GM18517 (cell line): Measurements from ENCODE around the gene ABLIM1.

Experiments
- ATAC-seq: cut with Tn5 transposase; IDR thresholded peaks from one replicate; pipeline ENCODE4 v1.9.1; 2021; ENCODE audit warnings: mild to moderate bottlenecking, moderate library complexity; ENCODE audit not compliant: unreplicated experiment

ABLIM1 gene

DNA sequence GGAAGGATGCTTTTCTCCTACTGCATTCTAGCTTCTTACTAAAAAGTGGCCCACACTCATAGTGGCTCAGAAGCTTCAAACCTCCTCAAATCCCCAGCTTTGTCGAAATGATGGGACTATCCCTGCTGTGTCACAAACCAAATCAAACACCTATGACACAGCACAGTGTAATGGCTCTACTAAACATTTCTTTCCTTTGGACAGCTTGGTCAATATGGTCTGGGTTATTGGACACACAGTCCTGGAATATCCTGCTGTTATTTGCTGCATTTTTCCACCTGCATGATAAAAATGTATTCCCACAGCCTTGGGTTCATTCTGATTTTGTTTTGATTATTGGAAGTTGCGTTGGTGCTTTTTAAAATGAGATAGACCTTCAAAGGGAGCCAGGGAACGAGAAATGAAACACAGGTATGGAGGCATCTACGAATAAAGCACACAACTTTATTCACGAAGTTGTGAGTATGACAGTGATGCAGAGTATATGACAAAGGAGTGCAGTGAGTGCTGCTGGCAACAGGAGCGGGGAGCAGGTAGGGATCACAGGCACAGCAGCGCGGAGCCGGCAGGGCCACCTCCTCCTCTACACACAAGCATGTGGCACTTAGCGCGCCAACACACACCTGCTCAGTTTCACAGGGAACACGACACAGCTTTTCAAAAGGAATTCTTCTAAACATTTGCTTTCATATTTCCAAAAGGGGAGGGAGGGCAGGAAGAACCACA, 227.2 kb downstream of the ABLIM1 start:
- ATAC-seq = no peak

DNA sequence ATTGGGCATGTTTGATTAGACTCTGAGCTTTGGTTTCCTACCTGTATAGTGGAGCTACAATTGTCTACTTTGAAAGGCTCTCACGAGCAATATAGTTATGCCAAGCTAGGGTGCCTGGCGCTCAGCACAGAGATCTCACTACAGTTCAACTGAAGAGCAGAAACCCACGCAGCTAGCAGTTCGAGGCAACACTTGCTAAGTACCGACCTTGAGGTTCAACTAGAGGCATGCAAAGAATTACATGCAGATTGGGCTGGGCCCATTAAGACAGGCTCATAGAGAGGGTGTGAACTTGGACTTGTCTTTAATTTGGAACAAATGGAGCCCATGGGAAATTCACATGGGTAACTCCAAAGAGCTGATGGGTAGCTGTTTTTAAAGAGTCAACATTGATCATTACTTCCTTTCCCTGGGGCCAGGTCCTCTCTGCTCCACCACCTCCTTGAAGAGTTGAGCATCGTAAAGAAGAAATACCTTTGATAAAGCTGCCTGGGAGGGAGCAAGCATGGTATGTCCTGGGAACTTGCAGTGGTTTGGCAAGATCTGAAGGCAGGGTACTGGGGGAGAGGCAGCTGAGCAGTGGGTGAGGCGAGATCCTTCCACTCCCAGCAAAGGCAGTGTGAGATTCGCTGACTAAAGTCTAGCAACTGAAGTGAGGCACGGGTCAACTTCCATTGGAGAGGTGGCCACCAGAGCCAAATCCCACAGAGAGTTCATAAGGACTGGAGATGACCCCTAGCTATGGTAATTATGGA, 228.3 kb downstream of the ABLIM1 start:
- no peak for ATAC-seq

DNA sequence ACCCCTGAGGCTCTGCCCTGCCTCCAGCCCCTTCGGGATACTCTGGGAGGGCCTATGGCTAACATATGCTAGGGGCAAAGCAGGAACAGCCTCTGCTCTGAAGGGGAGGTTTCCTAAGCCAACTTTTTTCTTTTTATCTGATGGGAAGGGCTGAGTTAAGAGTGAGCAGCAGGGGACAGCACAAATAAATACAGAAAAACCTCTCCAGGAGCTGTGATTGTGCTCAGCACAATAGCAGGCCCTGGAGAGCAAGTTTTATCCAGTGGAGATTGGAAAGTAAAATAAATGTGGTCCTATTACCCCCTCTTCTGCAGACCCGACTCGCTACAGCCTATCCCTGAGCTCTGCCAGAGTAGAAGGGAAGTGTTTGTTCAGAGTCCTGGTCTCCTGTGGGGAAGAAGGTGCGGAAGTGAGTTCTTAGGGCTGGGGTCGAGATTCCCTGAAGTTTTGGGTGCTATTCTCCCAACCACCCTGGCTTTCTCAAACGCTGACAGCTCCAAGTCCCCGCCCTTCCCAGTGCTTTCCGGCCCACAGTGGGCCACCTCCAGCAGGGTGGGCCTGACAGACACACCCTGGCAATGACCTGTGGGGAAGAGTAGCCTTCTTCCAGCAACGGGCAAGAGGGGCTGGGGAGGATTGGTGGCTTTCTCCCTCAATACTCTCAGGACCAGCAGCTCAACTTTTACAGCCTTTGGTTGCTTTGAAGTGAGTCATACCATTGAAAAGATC, 230.8 kb downstream of the ABLIM1 start:
- no peak for ATAC-seq

DNA sequence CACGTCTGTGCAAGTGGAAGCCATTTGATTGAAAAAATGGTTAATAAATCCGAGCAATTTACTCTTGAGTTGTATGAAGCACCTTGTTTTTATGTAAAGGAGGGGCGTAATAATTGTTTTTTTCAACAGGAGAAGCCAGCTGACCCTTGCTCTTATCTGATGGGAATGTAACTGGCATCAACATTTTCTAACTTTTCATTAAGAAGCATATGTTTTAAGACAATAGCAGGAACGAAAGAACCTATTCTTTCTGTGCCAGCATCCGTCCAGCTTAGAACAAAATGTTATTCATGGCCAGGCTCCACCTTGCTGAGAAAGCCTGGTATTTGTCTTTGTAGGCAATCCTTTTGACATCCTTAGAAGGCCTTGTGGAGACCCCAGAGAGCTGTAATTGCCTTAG, 231.6 kb downstream of the ABLIM1 start:
- ATAC-seq = no peak

DNA sequence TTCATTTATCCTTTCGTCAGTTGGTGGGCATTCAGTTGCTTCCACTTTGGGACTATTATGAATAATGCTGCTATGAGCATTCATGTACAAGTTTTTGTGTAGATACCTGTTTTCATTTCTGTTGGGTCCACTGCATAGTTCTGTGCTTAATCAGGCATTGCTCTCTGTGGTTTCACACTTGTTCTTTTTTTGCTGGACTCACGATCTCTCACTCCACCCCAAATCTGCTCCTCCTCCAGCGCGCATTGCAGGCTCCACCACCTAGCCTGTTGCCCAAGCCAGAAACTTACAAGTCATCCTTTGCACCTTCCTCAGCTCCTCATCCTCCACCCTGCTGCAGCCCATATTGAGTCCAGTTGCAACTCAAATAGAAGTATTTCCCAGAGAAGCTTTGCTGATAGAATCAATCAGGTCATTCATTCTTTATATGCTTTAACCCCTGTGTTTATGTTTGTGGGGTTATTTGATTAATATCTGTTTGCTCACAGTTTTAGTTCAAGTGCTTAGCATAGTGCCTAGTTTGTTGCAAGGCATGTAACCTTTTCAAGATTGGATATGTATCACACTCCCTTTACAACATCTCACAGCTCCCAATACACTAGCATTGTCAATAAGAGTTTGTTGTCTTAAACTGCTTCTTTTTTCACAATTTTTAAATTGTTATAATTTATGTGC, 237.1 kb downstream of the ABLIM1 start:
- ATAC-seq = no peak

DNA sequence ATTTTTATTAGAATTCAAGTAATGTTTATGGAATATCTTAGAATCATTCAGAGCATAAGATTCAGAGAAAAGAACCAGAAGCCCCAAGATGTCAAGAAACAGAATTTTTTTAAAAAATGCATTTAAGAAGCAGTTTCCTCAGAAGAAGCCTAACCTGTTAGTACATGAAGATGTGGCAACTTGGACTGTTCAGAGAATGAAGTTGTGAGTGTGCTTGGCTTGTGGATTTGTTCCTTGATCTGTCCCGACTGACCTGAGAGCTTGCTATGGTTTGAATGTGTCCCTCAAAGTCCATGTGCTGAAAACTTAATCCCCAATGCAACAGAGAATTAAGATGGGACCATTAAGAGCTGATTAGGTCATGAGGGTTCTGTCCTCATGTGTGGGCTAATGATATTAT, 240.0 kb downstream of the ABLIM1 start:
- ATAC-seq = no peak

DNA sequence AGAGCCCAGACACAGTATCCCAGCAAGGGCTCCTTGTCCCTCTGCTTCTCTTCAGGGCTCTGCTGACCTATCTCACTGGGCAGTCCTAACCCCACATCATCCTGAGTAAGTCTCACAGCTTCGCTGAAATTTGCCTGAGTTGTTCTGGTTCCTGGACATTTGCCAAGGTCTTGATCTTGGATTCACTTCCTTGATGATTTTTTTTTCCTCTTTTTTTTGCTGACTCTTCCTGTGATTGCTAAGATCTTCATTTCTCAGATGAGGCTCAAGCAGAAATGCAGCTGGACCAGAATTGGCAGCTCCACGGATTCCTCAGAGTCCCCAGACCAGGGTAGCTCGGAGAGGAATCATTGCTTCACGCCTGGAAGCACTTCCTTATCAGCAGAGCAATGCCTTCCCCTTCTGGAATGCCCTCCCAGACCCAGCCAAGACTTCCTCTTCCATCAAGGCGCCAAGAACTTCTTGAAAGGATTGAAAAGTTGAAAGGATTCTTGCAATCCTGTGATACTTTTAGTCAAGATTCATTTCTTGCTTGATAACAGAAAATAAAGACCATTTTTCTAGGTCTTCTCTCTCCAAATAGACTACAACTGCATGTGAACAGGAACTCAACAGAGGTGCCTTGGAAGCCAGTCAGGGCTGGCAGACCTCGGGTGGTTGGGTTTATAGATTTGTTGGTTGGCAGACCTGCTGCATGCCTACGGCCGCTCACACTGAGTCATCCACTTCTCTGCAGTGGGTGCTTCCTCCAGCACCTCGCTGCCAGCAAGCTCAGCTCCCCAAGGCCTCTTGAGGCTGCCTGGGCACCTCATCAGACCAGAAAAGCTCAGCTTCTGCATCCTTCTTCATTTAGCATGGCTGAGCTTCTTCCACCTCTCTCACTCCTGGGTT, 244.9 kb downstream of the ABLIM1 start:
- ATAC-seq = no peak

DNA sequence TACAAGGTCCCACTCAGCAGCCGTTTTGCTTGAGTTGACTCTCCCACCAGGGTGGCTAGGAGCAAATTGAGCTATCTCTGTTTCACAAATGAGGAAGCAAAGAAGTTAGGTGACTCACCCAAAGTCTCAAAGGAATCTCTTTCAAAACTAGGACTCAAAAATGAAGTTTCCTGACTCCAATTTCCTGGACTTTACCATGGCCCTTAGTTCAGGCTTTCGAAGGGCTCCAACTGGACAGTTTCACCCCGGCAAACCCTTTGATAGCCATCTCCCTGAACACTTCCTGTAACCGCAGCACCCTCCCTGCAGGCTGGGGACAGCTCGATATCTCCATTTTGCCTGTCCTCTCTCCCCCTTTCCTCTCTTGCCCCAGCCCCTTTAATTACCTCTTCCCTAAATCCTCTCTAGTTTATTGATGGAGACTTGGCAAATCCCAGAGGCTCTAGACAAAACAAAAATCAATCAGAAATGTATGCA, 249.1 kb downstream of the ABLIM1 start:
- no peak for ATAC-seq

DNA sequence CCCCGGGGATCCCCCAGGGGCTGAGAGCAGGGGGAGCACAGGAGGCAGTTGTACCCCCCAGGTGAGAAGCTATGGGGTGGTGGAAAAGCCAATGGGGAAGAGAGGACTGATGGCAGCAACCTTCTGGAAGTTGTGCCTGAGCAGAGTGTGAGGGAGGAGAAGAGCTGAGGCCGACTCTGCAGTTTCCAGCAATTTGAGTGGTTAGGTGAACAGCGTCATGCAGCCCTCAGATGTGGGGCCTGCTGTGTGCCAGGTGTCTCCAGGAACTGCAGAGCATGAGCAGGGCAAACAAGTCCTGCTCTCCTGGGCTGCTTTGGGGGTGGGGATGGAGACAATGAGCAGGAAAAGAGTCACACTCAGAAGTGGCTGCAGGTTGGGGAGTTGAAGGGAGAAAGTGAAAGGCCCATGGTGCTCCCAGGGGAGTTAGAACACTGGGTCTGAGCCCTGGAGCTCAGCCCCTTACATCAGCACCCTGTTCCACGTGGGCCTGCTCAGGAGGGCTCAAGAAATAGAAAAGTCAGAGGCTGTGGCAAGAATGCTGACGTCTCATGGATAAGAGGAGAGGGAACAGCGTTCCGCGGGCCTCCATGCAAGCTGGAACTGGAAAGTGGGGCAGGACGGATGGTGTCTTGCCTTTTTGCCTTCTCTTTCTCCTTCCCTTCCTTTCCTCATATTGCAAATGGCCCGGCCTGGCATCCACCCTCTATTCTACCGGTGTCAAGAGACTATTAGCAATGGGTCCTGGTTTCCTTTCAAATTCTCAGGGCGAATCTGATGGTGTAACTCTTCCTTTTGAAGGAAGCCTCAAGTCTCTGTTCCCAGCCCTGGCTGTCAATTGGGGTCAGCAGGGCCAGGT, 249.7 kb downstream of the ABLIM1 start:
- no peak for ATAC-seq

DNA sequence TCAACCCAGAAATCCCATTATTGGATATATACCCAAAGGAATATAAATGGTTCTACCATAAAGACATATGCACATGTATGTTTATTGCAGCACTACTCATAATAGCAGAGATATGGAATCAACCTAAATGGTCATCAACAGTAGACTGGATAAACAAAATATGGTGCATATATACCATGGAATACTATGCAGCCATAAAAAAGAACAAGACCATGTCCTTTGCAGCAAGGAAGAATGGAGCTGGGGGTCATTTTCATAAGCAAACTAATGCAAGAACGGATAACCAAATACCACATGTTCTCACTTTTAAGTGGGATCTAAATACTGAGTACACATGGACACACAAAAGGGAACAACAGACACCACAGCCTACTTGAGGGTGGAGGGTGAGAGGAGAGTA, 251.6 kb downstream of the ABLIM1 start:
- no peak for ATAC-seq

DNA sequence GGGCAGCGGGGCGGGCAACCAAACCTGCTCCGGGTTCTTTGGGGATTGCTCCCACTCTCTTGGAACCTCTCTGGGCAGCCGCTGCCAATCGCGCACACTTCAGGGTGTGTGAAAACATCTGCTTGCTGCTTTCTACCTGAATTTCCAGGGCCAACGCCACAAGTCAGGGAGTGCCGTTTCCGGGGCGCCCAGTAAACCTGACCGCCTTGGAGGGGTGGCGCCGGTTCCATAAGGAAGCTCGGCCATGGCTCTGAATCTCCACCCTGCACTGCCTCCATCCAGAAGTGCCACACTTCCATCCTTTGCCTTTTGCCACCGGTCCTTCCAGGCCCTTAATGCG, 253.1 kb downstream of the ABLIM1 start:
- no peak for ATAC-seq

DNA sequence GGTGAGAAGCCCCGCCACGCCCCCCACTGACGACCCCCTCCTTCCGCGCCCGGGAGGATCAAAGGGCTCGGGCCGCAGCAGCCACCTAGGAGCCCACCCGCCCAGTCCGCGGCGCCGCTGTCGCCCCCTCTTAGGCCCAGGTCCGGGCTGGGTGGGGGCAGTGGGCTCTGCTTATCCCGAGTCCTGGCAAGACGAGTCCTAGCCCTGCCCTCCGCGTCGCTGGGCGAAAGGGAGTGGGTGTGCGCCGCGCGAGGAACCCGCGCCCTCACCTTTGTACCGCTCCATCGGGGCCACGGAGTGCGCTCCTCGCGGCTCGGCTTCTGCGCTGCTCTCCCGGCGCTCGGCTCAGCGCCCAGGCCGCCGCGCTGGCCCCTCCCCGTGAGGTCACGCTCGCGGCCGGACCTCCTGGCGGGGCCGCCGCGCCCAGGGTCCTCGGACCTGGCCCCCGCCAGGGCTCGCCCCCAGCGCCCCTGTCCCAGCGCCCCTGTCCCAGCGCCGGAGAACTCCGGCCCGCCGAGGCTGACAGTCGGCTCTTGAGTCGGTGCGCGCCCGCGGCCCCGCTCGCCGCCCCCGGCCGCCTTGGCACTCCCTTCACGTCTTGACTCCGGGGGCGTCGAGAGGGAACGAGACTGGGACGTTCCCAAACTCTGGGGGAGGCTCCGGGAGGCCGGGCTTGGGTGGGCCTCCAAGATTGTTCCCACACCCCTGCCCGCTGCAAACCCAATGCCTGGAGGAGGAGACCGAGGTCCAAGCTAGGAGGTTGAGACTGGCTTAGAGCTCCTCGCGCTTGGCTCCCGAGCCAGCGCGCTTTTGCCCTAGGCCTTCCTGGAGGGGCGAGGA, 253.7 kb downstream of the ABLIM1 start, which contains the start of gene AFAP1L2:
TSS of gene AFAP1L2 (minus strand) at position 332 of the 840 bp plus-strand sequence. CDS start at position 285, 47 bp downstream.
- ATAC-seq = no peak

DNA sequence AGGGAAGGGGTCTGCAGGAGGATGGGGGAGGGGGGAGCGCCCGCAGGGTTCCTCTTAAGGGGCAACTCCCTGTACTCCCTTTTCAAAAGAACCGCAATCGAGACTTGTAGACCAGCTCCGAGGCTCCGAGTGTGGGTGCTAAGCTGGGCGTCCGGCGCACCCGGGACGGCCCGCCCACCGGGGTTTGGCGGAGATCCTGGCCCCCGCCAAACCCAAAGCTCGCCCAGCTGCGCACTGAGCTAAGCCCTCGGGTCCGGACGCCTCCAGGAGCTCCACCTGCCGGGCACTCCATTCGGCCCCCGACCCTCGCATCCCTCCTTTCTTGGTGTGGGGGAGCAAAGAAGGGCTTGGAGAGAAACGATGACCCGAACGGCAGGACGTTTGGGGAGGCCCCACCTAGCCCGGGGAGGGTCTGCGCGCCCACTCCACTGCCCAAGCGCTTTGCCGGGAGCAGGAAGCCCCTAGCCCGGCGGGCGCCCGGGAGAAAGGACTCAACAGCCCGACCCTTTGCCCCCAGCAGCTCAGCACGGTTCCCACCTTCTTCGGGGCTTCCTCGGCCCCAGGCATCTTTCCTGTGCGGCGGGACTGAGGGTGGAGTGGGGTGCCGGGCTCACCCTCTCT, 254.4 kb downstream of the ABLIM1 start:
- ATAC-seq = no peak

DNA sequence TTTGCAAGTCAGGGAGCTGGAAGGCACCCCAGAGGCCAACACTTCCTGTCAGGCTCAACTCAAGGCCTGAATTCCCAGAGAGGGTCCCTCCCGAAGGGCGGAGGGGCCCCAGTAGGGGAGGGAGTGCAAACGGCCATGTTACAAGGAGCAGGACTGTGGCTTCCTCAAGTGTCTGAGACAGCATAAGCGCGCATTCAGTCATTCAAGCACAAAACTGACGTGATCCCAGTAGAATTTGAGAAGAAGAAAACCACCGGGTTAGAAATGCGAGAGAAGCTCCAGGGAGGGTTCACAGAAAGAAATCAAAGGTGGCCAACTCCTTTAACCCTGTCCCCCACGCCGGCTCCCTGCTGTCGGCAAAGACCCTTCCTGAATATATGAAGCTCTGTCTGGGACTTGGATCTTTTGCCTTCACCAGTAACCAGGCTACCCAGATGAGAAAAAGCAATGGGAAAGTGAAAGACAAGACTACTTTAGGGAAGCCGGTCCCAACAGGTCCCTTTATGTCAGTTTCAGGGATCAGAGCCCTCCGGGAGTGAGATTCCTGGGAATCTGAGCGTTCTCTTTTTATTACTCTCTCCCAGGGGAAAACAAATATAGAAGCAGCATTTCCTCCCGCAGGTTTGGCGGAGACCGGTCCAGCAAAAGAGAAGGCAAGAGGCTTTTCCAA, 255.1 kb downstream of the ABLIM1 start:
- no peak for ATAC-seq

DNA sequence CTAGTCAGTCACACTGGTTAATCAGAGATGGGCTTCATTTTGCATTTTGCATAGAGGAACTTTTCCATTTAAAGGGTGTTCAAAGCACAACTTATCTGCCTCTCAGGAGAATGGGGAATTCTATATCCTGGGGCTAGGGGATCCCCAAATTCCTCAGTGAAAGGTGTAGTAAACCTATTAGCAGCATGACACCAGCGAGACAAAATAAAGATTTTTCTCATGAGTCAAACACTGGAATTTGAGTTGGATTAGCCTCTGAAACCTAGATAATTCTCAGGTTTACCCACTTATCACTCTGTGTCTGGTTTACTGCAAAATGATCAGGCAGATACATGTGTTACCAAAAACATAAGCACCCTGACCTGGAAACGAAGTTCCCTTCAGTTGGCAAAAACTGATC, 255.8 kb downstream of the ABLIM1 start:
- no peak for ATAC-seq

DNA sequence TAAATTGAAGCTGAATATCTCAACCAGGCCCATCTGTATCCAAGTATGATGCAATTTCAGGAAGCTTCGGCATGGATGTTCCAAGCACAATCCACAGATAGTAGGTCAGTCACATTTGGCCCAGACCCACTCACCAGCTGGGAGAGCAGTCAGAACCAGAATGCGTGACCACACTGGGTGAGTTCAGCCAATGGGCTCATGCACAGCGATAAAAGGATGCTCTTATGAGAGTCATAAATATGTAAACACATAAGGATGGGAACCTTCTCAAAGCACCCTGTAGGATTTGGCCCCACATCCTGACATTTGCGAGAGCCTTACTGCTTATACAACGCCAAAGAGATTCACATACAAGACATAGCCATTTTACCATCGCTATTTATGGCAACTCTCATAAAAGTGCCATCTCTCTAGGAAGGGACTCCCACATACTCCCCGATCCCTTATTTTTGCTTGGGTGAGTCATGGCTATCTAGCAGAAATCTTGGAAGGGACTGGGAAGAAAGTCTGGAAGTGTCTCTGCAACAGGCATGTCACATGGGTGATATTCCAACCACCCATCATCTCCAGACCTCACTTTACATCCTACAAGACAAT, 256.8 kb downstream of the ABLIM1 start:
- no peak for ATAC-seq

DNA sequence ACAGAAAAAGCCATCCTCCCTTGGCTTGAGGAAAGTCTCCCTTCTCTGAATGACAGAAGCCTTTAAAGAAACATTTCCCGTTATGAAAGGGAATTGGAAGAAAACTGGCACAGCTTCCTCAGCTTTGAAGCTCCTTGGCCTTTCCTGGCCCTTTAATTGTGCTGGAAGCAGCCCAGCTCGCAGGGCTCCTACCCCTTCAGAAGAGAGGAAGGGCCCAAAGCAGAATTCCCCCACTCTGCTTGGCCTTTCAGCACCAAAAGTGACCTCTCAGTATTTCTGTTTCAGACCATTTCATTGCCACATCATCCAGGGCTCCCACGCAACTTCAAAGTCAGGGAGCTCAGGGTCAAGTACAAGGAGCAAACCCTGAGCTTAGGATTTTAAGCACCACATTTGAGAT, 258.0 kb downstream of the ABLIM1 start:
- ATAC-seq = no peak
